ENCODE data around the gene PTRHD1.

The PTRHD1 gene

DNA sequence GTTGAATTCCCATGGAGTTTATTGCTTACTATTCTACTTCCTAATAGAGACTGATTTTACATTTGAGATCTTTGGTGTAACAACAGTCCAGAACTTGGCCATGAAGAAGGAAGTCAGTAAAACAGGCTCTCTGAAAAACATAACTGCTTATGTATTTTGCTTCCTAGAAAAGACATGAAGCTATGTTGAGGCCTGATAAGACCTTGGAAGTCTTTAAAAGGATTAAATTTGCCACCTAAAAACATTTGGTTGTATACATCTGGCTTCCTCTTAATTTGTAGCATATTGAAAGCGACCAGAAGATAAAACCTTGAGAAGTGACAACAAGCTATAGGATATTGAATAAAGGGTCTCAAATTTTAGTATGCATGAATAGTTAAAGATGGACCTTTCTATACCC, 36.4 kb downstream of the PTRHD1 start:
- DNase-seq (ENCODE audit: low read depth): no peak

GRCh38 chr2:24754985-24755705, 38.0 kb downstream of the PTRHD1 start:
- no peak for DNase-seq (ENCODE audit: low read depth)

DNA sequence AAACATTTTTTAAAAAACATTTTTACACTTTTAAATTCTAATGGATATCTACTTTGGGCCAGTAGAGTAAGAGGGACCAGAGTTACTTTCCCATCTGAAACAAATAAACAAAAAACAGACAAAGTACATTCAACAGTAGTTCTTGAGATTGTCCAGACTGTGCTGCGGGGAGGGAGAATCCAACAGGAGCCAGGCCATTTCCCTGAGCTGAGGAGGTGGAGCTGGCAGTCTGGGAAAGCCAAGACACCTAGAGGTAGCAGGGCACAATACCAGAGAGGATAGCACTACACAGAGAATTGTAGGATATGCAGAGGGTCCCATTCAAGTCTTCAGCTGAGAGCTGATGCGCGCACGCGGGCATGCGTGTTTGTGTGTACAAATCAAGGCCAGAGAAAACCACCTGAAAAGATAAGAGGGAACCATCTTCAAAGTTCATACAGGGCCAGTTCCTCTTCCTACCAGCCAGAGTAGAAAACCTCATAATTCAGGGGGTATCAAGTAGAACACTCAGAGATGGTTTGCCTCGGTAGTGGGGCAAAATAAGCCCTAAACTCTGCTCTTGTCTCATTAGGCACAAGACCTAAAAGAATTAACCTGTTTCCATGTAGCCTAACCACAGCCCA, 44.0 kb downstream of the PTRHD1 start:
- DNase-seq (ENCODE audit: low read depth): no peak

DNA sequence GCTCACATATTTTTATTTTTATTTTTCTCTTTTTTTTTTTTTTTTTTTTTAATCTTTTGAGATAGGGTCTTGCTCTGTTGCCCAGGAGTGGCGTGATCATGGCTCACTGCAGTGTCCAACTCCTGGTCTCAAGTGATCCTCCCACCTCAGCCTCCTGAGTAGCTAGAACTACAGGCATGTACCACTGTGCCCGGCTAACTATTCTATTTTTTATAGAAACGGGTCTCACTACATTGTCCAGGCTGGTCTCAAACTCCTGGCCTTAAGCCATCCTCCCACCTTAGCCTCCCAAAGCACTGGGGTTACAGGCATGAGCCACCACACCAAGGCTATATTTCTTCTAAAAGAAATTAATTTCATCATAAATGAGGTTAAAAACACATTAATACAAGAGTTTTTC, 45.9 kb downstream of the PTRHD1 start:
- DNase-seq (ENCODE audit: low read depth): no peak

DNA sequence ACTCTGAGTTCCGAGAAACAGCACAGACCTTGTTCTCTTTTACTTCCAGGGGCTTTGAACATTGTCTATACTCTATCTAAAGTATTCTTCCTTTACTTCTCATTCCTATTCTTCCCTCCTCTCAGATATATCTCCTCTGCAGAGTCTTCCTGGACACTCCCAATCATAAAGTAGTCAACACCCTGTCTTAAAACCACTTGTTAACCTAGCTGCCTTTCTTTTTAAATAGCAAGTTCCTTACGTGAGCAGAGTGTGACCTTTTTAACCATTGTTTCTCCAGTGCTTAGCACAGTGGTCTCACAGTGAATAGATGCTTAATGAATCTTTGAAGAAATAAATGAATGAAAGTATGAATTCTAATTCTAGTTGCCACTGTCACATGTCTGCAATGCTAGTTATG, 47.4 kb downstream of the PTRHD1 start:
- no peak for DNase-seq (ENCODE audit: low read depth)

DNA sequence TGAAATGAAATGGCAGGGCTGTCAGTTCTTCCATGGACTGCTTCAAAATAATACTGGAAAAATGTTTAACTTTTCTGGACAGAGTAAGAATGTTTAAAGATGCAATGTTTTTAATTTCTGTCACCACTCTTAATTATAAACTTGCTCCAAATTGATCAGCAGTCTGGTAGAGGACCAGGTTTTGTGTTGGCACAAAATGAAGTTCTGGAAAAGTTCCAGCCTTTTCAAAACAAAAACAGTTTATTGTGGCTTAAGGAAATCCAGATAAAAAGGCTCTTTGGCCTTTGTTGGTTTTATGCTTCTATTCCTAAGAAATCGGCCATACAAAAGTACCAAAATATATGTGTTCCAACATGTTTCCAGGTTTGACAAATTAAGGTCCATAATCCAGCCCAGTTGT, 48.8 kb downstream of the PTRHD1 start:
- no peak for DNase-seq (ENCODE audit: low read depth)

DNA sequence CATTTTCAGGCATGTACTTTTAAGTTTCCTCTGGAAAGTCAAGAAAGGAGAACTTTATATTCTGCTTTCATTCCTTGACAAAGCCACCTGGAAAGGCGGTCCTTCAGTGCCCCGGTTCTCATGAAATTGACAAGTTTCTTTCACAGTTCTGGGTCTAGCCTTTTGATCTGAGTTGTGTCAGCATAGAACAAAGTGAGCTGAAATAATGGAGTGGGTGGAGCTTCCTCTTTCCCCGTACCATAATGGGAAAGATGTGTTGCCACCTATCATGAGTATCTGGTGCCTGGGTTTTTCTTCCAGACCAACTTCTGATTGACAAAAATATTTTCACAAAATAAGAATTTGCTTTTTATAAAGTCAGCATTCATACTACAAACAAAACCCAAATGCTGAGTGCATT, 49.3 kb downstream of the PTRHD1 start:
- DNase-seq (ENCODE audit: low read depth): no peak

- no peak for DNase-seq (ENCODE audit: low read depth)
These were observed 50.5 kb downstream of the PTRHD1 start for GRCh38 chr2:24742730-24743129.

GRCh38 chr2:24740142-24740541, 53.0 kb downstream of the PTRHD1 start:
- no peak for DNase-seq (ENCODE audit: low read depth)

Data from GM04503 (cell line).